ENCODE results near the gene EYA2. TPM values are rescaled to one million over a fixed set of nuclear protein-coding genes. Genes with fewer than 3 reads are reported as not detected.
A peak's percentile ranks its signal among the peaks of the same experiment; 100 is the strongest.

EYA2 gene
- total RNA-seq, 3 donors from 2014 or later (not counting 1 experiment from before 2014, with no cell fraction given): 0.30 TPM; not detected in 2

DNA sequence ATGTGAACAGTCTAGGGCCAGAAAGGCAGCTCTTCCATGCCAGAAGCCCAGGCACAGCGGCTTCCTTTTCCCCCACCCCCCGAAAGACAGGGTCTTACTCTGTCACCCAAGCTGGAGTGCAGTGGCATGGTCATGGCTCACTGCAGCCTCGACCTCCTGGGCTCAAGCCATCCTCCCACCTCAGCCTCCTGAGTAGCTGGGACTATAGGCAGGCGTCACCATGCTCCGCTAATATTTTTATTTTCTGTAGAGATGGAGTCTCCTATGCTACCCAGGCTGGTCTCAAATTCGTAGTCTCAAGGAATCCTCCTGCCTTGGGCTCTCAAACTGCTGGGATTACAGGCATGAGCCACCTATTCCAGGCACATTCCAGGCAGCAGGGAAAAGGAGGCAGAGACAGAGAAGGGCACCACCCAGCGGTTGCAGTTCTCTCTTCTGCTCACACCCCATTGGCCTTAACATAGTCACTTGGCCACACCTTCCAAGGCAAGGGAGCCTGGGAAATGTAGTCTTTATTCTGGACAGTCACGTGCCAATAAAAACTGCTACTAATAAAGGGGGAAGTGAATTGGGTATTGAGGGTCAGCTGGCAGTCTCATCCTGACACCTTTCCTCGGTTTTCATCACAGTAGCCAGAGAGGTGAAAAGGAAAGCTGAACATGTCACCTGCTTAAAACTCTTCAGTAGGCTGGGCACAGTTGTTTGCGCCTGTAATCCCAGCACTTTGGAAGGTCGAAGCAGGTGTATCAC lies 255.9 kb downstream of the EYA2 start:
- H3K4me3 ChIP-seq (ENCODE audit: low read length): no peak overlapping the region
- intact Hi-C loops (cut with micrococcal nuclease): no loop called here
- H3K27ac Mint-ChIP-seq: no peak overlapping the region
- TF ChIP-seq, protein P1, sequence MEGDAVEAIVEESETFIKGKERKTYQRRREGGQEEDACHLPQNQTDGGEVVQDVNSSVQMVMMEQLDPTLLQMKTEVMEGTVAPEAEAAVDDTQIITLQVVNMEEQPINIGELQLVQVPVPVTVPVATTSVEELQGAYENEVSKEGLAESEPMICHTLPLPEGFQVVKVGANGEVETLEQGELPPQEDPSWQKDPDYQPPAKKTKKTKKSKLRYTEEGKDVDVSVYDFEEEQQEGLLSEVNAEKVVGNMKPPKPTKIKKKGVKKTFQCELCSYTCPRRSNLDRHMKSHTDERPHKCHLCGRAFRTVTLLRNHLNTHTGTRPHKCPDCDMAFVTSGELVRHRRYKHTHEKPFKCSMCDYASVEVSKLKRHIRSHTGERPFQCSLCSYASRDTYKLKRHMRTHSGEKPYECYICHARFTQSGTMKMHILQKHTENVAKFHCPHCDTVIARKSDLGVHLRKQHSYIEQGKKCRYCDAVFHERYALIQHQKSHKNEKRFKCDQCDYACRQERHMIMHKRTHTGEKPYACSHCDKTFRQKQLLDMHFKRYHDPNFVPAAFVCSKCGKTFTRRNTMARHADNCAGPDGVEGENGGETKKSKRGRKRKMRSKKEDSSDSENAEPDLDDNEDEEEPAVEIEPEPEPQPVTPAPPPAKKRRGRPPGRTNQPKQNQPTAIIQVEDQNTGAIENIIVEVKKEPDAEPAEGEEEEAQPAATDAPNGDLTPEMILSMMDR (IDR thresholded peaks at IDR 0.05): no peak
- no peaks in the 10 kb centered on the region for H3K36me3 ChIP-seq (ENCODE audit: control insufficient read depth, insufficient read depth, low read length)
- H3K36me3 Mint-ChIP-seq: no peaks in the 10 kb centered on the region
- no peaks in the 10 kb centered on the region for H3K9me3 Mint-ChIP-seq
- H3K4me3 Mint-ChIP-seq: no peak overlapping the region
- H3K4me1 ChIP-seq (ENCODE audit: control insufficient read depth, insufficient read depth, low read length): peaks cover 3% of the 10 kb centered on the region
- no peaks in the 10 kb centered on the region for H3K9me3 ChIP-seq (ENCODE audit: control insufficient read depth, insufficient read depth, low read length)
- no peak overlapping the region for H3K27ac ChIP-seq (ENCODE audit: low read length)
- H3K27me3 Mint-ChIP-seq (ENCODE audit: low read depth in 2 of 2): peaks cover 11 to 14% of the 10 kb centered on the region in 2 donors
- WGBS (ENCODE audit: insufficient coverage): 65% methylated on average over 10 of the region's 11 CpGs
- DNase-seq: peak in 1 of 2 donors; percentile 32
- H3K4me1 Mint-ChIP-seq: peaks cover 6 to 7% of the 10 kb centered on the region in 2 donors
- peak; percentile 66 to 79 (median 71) for ATAC-seq
- H3K27me3 ChIP-seq (ENCODE audit: control insufficient read depth, insufficient read depth, low read length): no peaks in the 10 kb centered on the region

DNA sequence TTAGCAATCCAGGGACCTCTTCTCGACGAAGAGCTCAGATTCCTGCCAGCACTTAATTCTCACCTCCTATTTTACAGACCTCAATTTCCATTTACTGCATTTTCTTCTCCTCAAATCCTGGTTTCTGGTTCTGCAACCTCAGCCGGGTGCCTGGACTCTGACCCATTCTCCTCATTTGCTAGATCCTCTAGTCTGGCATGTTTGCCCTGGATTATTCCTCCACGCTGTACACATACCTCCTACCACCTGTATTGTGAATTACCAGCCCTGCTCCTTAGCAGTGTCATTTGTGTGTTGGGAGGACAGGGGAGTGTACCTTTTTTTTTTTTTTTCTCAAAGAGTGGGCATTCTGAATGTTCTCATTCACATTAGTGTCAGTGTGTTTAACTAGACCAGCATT lies 257.4 kb downstream of the EYA2 start:
- DNase-seq (no peak), ATAC-seq (no peak)
- peaks cover 5% of the 10 kb centered on the region in 2 donors for H3K4me1 Mint-ChIP-seq
- no peak overlapping the region for H3K4me3 ChIP-seq (ENCODE audit: low read length)
- TF ChIP-seq, protein P1 (IDR thresholded peaks at IDR 0.05): no peak
- no peaks in the 10 kb centered on the region for H3K9me3 ChIP-seq (ENCODE audit: control insufficient read depth, insufficient read depth, low read length)
- H3K27ac Mint-ChIP-seq: no peak overlapping the region
- WGBS (ENCODE audit: insufficient coverage): 68% methylated on average over 3 of the region's 4 CpGs
- no peaks in the 10 kb centered on the region for H3K36me3 Mint-ChIP-seq
- H3K4me3 Mint-ChIP-seq: no peak overlapping the region
- no peak overlapping the region for H3K27ac ChIP-seq (ENCODE audit: low read length)
- H3K27me3 Mint-ChIP-seq (ENCODE audit: low read depth in 2 of 2): peaks cover 11 to 14% of the 10 kb centered on the region in 2 donors
- H3K27me3 ChIP-seq (ENCODE audit: control insufficient read depth, insufficient read depth, low read length): no peaks in the 10 kb centered on the region
- no peaks in the 10 kb centered on the region for H3K9me3 Mint-ChIP-seq
- no peaks in the 10 kb centered on the region for H3K36me3 ChIP-seq (ENCODE audit: control insufficient read depth, insufficient read depth, low read length)
- intact Hi-C loops (cut with micrococcal nuclease): no loop called here
- peaks cover 3% of the 10 kb centered on the region for H3K4me1 ChIP-seq (ENCODE audit: control insufficient read depth, insufficient read depth, low read length)

DNA sequence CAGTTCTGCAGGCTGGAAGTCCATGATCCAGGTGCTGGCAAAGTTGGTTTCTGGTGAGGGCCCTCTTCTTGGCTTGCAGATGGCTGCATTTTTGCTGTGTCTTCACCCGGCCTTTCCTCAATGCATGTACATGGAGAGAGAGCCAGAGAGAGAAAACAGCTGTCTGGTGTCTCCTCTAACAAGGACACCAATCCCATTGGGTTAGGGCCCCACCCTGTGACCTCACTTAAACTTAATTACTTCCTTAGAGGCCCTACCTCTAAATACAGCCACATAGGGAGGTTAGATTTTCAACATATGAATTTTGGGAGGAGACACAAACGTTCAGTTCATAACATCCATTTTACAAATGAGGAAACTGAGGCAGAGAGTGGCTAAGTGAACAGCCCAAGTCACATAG lies 259.4 kb downstream of the EYA2 start:
- no peaks in the 10 kb centered on the region for H3K36me3 ChIP-seq (ENCODE audit: control insufficient read depth, insufficient read depth, low read length)
- no peak overlapping the region for H3K4me3 ChIP-seq (ENCODE audit: low read length)
- no peak for ATAC-seq
- WGBS (ENCODE audit: insufficient coverage): 89% methylated on average over 1 of the region's 2 CpGs
- TF ChIP-seq, protein P1 (IDR thresholded peaks at IDR 0.05): no peak
- Mint-ChIP-seq H3K9me3 (no peaks in the 10 kb centered on the region), H3K27ac (no peak overlapping the region), H3K36me3 (no peaks in the 10 kb centered on the region), H3K27me3 (ENCODE audit: low read depth in 2 of 2) (peaks cover 16 to 20% of the 10 kb centered on the region in 2 donors), H3K4me3 (no peak overlapping the region), H3K4me1 (no peaks in the 10 kb centered on the region)
- H3K4me1 ChIP-seq (ENCODE audit: control insufficient read depth, insufficient read depth, low read length): no peaks in the 10 kb centered on the region
- intact Hi-C loops (cut with micrococcal nuclease): no loop called here
- H3K27me3 ChIP-seq (ENCODE audit: control insufficient read depth, insufficient read depth, low read length): no peaks in the 10 kb centered on the region
- no peak for DNase-seq
- no peak overlapping the region for H3K27ac ChIP-seq (ENCODE audit: low read length)
- H3K9me3 ChIP-seq (ENCODE audit: control insufficient read depth, insufficient read depth, low read length): no peaks in the 10 kb centered on the region

Data from natural killer cell (primary cell).